GM13977 (cell line): ENCODE data around the gene INF2.

Source experiments
- DNase-seq: peaks from one replicate; pipeline ENCODE4 v3.0.0; 2012; ENCODE audit warnings: low spot score
- CTCF ChIP-seq: IDR thresholded peaks from 2 replicates; pipeline ENCODE4 v1.5.1; 2012; ENCODE audit warnings: mild to moderate bottlenecking, control low read depth; ENCODE audit not compliant: insufficient read depth; ENCODE audit errors: extremely low read depth, missing control alignments
- in situ Hi-C: fragments of 300-500 bp; cut with MboI; formaldehyde crosslinking; loops from one replicate; pipeline ENCODE4 v1.12.0; 2022; ENCODE audit warnings: low sequenced_read_pairs, low pct_unique_long_range_greater_than_20kb, mixed read lengths, inconsistent platforms; ENCODE audit not compliant: unreplicated experiment

INF2 gene

GRCh38 chr14:104722938-104723650, 33.7 kb downstream of the INF2 start:
- in situ Hi-C loops: no loop called here
- no peak for DNase-seq
- no peak for TF ChIP-seq CTCF

DNA sequence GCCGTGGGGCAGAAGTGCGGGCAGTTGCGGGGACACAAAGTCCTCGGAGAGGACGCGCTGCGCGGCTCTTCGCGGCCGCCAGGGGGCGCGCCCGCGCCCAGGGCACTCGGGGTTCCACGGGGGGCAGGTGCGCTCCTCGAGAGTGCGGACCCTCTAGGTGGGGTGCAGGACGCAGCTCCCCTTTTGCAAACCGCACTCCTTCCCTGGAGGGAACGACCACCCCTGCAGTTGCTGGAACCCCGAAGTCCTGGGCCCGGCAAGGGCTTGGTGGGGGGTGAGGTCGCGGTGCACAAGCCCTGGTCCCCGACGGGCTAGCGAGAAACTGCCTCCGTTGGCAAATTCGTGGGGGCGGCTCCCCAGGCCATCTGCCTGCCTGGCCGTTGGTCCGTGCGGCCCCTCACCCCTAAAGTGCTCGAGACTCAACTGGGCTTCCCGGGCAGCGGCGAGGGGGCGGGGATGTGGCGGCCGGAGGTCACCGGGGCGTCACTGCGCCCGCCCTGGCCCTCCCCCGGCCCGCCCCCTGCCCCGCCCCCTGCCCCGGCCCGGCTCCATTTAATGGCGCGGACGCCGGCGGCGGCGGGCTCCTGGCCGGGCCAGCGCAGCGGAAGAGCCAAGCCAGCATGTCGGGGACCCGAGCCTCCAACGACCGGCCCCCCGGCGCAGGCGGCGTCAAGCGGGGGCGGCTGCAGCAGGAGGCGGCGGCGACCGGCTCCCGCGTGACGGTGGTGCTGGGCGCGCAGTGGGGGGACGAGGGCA, 34.4 kb downstream of the INF2 start, which contains the start of gene ADSS1:
ADSS1 (plus strand) TSS at position 579 of the 756 bp plus-strand sequence; CDS start at position 621, 42 bp downstream.
- DNase-seq: peak; percentile 96
- peak; percentile 90 for TF ChIP-seq CTCF
- in situ Hi-C loops: no loop called here

GRCh38 chr14:104724407-104724980, 35.1 kb downstream of the INF2 start:
- in situ Hi-C loops: no loop called here
- DNase-seq: peak; percentile 47
- no peak for TF ChIP-seq CTCF

DNA sequence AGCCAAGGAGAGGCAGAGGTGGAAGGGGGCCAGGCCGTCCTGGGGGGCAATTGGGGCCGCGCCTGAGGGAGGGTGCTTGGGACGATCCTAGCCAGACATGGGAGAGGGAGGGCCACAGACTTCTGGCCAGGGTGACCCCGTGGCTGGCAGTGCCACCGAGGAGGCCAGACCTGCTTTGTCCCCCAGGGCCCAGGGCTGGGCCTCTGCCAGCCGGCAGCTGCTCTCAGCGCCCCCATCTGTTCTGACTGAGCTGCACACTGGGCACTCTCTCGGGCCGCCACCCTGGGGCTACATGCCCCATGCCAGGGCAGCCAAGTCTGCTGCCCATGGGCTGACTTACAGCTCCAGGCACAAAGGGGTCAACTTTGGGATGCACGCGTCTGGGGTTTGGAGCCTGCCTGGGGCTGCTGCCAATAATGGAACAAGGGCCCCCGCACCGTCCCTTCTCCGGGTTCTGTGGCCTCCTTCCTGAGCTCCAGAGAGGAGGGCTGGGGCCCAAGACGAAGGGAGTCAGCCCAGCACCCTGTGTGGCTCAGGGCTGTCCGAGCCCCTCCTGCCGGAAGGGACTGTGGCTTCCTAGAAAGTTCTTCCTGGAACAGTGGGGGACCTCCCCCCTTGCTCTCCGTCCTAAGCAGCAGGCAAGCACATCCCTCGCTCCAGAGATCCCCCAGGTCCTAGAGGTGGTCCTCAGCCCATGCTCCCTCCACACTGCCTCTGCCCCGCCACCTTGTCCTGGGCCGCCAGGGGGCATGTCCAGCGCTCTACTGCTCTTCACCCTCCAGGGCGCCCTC, 35.8 kb downstream of the INF2 start:
- in situ Hi-C loops: no loop called here
- TF ChIP-seq CTCF: no peak
- no peak for DNase-seq

DNA sequence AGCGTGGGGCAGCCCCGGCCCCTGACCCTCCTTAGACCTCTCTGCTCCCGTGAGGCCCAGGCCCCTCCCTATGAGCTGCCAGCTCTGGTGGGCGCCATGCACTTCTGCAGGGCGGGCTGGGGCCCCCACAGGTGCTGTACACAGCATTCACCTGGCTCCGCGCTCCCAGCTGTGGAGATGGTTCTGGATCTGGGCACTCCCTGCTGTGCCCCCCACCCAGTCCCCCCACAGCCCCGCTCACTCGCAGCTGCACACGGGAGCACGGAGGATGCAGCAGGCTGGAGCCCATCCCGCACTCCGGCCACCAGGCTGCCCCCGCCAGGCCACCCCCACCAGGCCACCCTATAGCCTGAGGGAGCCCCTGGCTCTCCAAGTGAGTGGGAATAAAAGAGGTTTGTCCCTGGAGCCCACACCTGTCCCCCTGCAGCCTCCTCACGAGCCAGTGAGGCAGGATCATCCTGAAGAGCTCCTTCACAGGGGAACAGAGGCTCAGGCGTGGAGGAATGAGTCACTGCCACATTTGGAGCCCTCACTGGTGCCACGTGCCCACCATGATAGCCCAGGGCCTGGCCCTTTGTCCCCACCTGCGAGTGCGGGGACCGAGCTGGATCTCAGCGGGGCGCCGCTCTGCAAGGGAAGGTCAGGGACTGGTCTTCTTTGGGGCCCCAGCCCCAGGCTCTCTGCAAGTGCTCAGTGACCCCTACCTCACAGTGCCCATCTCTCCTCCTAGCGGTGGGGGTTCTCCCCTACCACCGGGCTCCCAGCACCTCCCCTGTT, 36.5 kb downstream of the INF2 start:
- TF ChIP-seq CTCF: no peak
- no peak for DNase-seq
- in situ Hi-C loops: no loop called here
